GM21381 (cell line): ENCODE data around the gene PAPPA.

Source experiments
- ATAC-seq: cut with Tn5 transposase; IDR thresholded peaks from one replicate; pipeline ENCODE4 v1.9.1; 2021; ENCODE audit warnings: mild to moderate bottlenecking, moderate library complexity; ENCODE audit not compliant: unreplicated experiment

Gene PAPPA

GRCh38 chr9:116213693-116214047 is 60.1 kb downstream of the PAPPA start:
- no peak for ATAC-seq

- no peak for ATAC-seq
Observed at GRCh38 chr9:116218399-116218798, 64.8 kb downstream of the PAPPA start.

- ATAC-seq, result no peak
Observed at GRCh38 chr9:116219686-116220085, 66.1 kb downstream of the PAPPA start.

DNA sequence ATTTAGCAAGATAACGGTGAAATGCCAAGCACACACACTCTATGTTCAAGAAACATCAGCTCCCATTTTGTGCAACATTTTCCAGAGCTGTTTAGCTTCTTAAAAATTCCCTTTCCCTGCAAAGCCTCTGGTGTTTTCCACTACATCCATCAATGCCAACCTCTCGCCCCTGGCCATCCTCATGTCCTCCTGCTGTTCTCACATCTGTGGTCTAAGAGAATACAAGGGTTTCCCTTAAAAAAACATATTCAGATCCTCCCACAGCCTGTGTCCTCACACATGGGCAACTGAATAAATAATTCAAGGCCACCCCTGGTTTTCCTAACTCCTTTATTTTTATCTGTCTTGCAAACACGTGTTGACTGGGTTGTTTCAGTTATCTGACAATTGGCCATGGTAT is 70.3 kb downstream of the PAPPA start:
- ATAC-seq, result no peak

- ATAC-seq, result no peak
Observed at GRCh38 chr9:116230051-116230632, 76.6 kb downstream of the PAPPA start.

DNA sequence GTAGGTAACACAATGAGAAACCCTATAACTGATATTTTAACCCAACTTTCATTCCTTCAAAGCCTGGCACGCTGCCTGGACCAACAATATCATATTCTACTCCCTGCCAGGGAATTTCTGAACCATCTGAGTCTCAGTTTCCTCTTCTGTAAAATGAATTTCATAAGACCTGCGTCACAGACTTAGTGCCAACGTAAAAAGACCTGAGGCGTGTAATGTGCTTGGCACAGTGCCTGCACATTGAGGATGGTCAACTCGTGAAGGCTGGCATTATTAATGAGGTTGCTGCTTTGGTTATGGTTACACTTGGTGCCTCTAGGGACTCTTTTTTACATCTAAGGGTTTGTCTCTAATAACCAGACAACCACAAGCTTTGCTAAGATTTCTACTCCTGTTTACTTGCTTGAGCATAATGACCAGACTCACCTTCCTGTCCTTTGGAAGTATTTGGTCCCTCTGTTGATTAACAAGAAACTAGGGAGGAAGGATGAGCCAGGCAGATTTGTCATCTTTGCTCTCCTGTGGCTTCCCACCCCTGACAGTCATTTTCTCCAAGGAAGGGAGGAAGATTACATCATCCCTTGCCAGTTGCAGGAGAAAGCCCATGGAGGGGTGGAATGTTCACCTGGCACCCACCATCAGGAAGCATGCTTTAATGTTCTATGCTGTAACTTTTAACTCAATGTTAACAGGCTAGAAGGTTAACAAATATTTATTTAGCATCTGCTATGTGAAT is 79.0 kb downstream of the PAPPA start:
- ATAC-seq, result no peak

DNA sequence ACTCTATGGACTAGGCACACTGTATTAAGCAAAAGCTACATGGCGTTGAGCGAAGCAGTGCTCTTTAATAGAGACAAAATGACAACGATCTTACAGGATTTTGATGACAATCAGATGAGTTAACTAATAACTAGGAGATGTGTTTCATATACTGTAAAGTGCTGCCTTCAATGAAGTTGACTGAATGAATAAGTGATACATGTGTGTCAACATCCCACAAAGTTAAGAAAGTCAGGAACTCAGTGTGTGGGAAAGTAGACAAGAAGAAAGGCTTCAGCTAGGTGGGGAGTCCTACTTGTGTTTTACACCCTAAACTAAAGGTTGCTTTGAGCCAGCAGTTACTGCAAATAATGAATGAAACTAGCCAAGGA is 79.6 kb downstream of the PAPPA start:
- no peak for ATAC-seq

GRCh38 chr9:116234081-116234480 is 80.5 kb downstream of the PAPPA start:
- ATAC-seq, result no peak

DNA sequence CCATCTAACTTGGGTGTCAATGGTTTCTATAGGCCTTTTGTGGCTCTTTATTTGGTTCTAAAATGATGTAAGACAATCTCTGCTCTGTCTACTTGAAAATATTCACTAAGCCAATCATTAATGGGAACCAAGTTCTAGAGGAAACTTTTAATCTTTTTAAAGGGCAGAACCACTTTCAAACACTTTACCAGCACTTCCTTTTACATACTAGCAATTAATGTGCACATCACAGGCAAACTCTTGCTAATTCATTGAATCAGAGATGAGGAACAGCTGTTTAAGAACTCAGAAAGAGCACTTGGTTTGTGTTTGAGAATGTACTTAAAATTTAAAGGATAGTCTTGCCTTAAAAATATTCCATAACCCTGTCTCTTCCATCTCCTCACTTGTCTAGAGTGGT is 83.4 kb downstream of the PAPPA start:
- ATAC-seq, result no peak

DNA sequence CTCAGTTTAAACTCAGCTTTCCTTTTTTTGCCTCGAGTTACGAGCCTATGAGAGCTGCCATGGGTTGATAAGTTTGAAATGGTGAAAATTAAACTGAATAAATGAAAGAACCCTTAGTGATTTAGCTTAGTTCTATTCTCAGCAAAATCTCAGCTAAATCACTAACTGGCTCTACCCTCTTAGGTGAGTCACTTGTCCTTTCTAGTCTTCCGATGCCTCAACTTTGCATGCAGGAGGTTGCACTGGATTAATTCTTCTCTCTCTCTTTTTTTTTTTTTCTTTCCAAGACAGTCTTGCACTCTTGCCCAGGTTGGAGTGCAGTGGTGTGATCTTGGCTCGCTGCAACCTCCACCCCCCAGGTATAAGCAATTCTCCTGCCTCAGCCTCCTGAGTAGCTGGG is 83.9 kb downstream of the PAPPA start:
- no peak for ATAC-seq

GRCh38 chr9:116238225-116238624 is 84.6 kb downstream of the PAPPA start:
- no peak for ATAC-seq

- no peak for ATAC-seq
Observed at GRCh38 chr9:116238776-116239340, 85.3 kb downstream of the PAPPA start.

DNA sequence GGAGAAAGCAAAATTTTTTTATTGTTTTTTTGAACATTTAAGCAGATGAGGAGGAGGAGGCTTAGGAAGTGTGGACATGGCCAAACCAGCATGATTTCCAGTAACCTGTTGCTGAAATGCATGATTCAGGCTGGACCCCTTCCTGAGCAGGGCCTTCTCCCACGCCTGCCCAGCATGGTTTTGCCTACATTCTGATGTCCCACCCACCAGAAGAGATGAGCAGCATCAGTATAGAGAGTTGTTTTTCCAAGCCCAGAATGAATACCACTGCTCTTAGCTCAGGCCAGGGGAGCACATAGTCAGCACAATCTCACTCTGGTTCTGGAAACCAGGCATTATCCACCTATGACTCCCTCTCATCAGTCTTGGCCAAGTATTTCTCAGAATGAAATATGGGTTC is 90.1 kb downstream of the PAPPA start:
- ATAC-seq, result no peak

DNA sequence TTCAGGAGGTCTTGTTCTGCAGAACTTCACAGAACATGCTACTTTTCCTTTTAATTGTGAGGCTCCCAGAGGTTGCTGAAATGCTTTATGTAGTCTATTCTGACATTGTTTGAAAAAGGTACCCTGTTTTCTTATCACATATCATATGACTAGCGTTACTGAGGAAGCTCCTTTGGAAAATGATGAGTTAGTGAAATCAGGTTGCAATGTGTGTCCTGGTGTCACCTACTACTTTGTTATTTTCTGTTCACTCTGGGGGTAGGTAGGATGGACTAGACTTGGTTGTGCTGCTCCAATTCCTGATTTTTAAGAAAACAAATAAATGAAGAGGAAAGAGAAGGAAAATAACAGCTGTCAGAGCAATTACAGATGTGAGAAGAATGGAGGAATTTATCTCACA is 93.7 kb downstream of the PAPPA start:
- ATAC-seq, result no peak

DNA sequence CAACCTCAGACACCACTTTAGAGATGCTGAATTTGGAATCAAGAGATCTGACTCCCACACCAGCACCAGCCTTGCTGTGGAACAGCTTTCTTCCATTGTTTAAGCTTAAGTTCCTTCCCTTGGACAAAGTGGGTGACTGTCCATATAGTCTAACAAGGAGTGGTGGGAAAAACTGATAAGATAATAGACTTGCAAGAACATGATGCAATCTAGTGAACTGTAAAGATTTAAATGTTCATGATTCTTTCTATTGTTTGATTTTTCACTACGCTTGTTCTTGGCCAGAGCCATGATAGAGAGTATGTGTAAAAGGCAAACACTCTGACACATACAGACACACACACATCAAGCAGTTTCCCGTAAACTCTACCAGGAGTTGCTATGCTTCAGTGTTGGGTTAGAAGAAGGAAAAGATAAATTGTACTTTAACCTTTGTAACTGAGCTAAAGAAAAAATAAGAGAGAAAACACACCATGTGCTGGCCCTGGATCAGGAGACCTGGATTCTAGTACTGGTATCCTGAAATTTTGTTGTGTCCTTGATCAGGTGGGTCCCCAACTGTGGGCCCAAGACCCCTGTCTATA is 94.3 kb downstream of the PAPPA start:
- ATAC-seq, result no peak

DNA sequence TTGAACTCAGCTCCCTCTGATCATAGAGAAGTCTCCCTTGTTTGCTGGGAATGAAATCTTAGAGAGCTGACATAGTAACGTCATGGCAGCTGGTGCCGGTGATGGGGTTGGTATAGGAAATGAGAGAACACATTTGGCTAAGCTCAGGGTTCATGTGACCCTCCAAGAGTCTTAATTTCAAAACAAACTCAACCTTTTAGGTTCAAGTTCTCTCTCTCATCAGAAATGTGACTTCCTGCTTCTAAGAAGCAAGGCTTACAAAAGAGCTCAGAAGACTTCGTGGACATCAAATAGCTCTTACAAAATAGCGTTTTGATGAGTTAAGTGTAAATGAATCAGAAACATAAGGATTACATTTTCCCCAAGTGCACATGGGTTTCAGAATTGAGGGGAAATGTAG is 97.3 kb downstream of the PAPPA start:
- ATAC-seq, result no peak

DNA sequence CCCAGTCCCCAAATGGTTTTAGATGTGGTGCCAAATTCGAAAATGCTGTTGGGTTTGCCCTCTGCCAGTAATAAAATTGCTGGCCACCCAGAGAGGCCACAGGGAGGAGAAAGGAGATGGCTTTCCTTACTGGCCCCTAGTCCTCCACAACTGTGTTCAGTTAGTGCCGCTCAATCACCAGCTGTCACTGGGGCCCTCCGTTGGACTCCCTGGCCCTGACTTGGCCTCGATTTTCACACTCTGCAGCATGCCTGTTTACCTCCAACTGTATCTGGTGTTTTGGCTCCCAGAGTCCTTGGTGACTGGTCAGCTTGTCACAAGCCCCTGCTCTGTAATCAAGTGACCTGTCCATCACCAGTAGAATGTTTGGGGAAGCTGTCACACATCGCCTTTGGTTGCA is 97.8 kb downstream of the PAPPA start:
- ATAC-seq, result no peak

- no peak for ATAC-seq
Observed at GRCh38 chr9:116260531-116260930, 106.9 kb downstream of the PAPPA start.

- ATAC-seq, result no peak
Observed at GRCh38 chr9:116262448-116262847, 108.9 kb downstream of the PAPPA start.

DNA sequence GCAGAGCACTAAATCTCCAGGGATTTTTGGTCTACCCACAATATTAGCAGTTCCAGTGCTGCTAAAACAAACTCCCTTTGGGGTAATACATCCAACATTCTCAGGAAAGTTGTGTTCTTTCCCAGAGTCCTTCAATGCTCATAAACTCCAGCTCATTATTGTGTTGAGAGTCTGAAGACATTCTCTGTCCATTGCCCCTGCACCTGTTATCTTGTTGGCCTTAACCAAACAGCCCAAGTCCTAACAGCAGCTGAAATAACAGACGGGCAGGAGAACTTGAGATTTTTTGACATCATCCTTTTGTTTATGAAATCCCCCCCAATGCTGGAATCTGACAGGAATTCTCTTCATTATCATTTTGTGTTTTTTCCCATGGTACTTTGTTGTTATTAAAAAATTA is 110.8 kb downstream of the PAPPA start:
- ATAC-seq, result no peak

- no peak for ATAC-seq
Observed at GRCh38 chr9:116267021-116267420, 113.4 kb downstream of the PAPPA start.

DNA sequence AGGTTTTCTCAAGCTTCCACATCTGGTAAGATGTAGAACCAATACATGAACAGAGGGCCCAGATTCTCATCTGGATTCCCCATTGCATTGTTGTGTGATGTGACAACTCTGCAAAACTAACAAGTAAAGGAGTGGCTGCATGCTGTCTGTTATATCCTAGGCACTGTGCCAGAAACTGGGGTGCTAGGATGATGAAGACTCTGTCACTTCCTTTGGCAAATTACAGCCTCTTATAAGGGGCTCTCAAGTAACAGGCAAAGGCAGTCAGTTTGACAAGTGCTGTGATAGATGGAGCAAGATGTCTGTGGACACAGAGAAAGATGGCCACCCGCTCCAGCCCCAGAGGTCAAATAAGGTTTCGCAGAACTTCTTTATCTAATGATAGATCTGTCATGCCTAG is 115.7 kb downstream of the PAPPA start:
- no peak for ATAC-seq
